Heart left ventricle (tissue), 16 donors: ENCODE measurements around the gene RWDD3. TPM values are rescaled to one million over a fixed set of nuclear protein-coding genes. Genes with fewer than 3 reads are reported as not detected.

Experiments used
- ATAC-seq, 4 donors: fragments of 200-7000 bp; cut with Tn5 transposase; one replicate each; pipeline ENCODE4 v1.9.1; 2020 to 2022; ENCODE audit warnings: moderate library complexity in 4 of 4, mild to moderate bottlenecking in 3 of 4, moderate number of reproducible peaks in 1 of 4
- DNase-seq, 5 donors: peaks; one replicate each; pipeline ENCODE4 v3.0.0-alpha.2; 2020
- H3K27ac ChIP-seq, 12 donors: fragments of 200-600 bp; sonication (generic) in 4 of 12; one replicate each; pipeline versions ENCODE4 v1.5.0 to v1.8.0; 2016 to 2022; ENCODE audit warnings: mild to moderate bottlenecking in 2 of 12
- H3K27me3 ChIP-seq, 9 donors: fragments of 200-600 bp; sonication (generic) in 2 of 9; one replicate each; pipeline versions ENCODE4 v1.5.1 to v1.8.0; 2016 to 2022; ENCODE audit warnings: mild to moderate bottlenecking in 3 of 9
- H3K36me3 ChIP-seq, 9 donors: fragments of 200-600 bp; sonication (generic) in 2 of 9; one replicate each; pipeline versions ENCODE4 v1.5.0 to v1.8.0; 2018 to 2022; ENCODE audit warnings: mild to moderate bottlenecking in 2 of 9
- H3K4me1 ChIP-seq, 12 donors: fragments of 200-600 bp; sonication (generic) in 4 of 12; one replicate each; pipeline versions ENCODE4 v1.5.0 to v1.8.0; 2016 to 2022; ENCODE audit warnings: mild to moderate bottlenecking in 3 of 12
- H3K4me3 ChIP-seq, 12 donors: fragments of 200-600 bp; sonication (generic) in 4 of 12; one replicate each; pipeline versions ENCODE4 v1.5.0 to v1.8.0; 2017 to 2022; ENCODE audit warnings: mild to moderate bottlenecking in 9 of 12, moderate library complexity in 4 of 12
- H3K9me3 ChIP-seq, 12 donors: fragments of 200-600 bp; sonication (generic) in 4 of 12; one replicate each; pipeline versions ENCODE4 v1.5.0 to v1.8.0; 2016 to 2022; ENCODE audit warnings: mild to moderate bottlenecking in 1 of 12
- POLR2A ChIP-seq, 2 donors: fragments of 450-650 bp; IDR thresholded peaks; one replicate each; pipeline ENCODE4 v1.6.1; 2017; ENCODE audit warnings: antibody characterized with exemption in 2 of 2, mild to moderate bottlenecking in 2 of 2, moderate library complexity in 2 of 2
- WGBS, 4 donors: extraction: QIAGEN DNeasy Blood & Tissue Kit in 2 of 4; methylation state at CpG; one replicate each; pipeline versions ENCODE4 v1.1.5 to v1.1.7; 2013 to 2018; 5-methylcytosine and 5-hydroxymethylcytosine counted together
- intact Hi-C, 10 donors: fragments of 100-400 bp; cut with DNase I; formaldehyde crosslinking; loops; one replicate each; pipeline versions ENCODE4 v1.11.1 to v1.14.2; 2022
- polyA plus RNA-seq, 2 donors: library from polyadenylated mRNA; stranded (reverse); fragments of 200-250 nt; gene quantifications; one replicate each; pipeline ENCODE4 v1.2.3, GENCODE V29; 2013
- total RNA-seq, 9 donors: library from RNA; depleted of rRNA in 2 of 9; stranded (reverse); fragments of >200 nt in 2 of 9; fragmentation: NEBNext Ultra II Directional in 3 of 9; extraction: Animal tissue kit (Norgen Biotek cat#: 25700) in 3 of 9; gene quantifications; one replicate each; pipeline versions ENCODE4 v1.1.0 to v1.2.4, GENCODE V29; 2016 to 2023
- TF ChIP-seq, protein P1 (sequence below), 12 donors: fragments of 200-600 bp; sonication (generic) in 4 of 12; IDR thresholded peaks; one replicate each; pipeline versions ENCODE4 v1.5.0 to v1.8.0; 2018 to 2022; ENCODE audit warnings: antibody characterized with exemption in 12 of 12, mild to moderate bottlenecking in 5 of 12
- donor health status: ischemic (EF 13 %, LVEDD 7.1; RV severe dilation, severe dysfunction).
- donor health status: healthy with polysubstance abuse.
- donor health status: DM: no; HTN: yes; CAD: no.
- donor health status: DM: no; HTN: no; CAD: no.
- donor health status: ischemic (EF 25% LVEDD 6.9; RV normal size, moderate dysfunction).
- donor health status: ischemic (EF 25% LVEDD 5.7; RV mildly dilated, moderate dysfunction).
- donor health status: healthy.
- donor health status: DM: yes; HTN: yes; CAD: no.
- donor health status: ischemic (EF 35%, LVEDD 5.7; RV mildly dilated, moderate dysfunction).
- donor health status: nonischemic (EF 11% LVEDD 7.7; RV severe dilation, severe dysfunction).
- donor health status: DM: yes; HTN: yes; CAD: no.
- donor health status: PGD.
- donor health status: ischemic (EF 29% LVEDD 5.4; RV normal size, mild dysfunction).
- donor health status: nonischemic (EF 23%, LVEDD 6.1; RV moderate dilation, normal function).

The RWDD3 gene
- total and polyA plus RNA-seq, 11 donors: 8.9 to 41.1 (median 14.8) TPM

DNA sequence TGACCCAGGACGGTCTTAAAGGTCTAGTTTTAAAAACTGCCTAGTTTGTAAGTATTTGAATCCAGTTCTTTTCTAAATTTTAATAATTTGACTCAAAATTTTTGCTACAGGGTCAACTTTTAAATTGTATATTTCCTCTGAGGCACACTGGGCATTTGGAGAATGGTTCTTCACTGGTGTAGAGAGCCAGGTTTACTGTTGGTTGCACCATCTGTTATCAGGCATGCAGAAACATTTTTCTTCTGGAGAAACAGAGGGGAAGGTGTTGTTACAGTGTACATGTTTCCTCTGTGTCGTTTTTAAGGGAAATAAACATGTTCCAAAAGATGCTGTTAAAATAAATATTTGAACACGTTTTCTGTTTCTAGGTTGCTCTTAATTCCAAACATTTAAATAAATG, 39.0 kb upstream of the RWDD3 start:
- TF ChIP-seq POLR2A (IDR thresholded peaks at IDR 0.05): no peak
- TF ChIP-seq, protein P1, sequence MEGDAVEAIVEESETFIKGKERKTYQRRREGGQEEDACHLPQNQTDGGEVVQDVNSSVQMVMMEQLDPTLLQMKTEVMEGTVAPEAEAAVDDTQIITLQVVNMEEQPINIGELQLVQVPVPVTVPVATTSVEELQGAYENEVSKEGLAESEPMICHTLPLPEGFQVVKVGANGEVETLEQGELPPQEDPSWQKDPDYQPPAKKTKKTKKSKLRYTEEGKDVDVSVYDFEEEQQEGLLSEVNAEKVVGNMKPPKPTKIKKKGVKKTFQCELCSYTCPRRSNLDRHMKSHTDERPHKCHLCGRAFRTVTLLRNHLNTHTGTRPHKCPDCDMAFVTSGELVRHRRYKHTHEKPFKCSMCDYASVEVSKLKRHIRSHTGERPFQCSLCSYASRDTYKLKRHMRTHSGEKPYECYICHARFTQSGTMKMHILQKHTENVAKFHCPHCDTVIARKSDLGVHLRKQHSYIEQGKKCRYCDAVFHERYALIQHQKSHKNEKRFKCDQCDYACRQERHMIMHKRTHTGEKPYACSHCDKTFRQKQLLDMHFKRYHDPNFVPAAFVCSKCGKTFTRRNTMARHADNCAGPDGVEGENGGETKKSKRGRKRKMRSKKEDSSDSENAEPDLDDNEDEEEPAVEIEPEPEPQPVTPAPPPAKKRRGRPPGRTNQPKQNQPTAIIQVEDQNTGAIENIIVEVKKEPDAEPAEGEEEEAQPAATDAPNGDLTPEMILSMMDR (IDR thresholded peaks at IDR 0.05): no peak
- H3K36me3 ChIP-seq: no peaks in the 10 kb centered on the region
- DNase-seq: no peak
- H3K27ac ChIP-seq: peak overlapping the region; percentile 10 to 88 (median 71)
- no peaks in the 10 kb centered on the region for H3K27me3 ChIP-seq
- ATAC-seq: no peak
- 72 to 77% (median 74%) methylated on average over 3 of the region's 3 CpGs for WGBS, 4 donors
- H3K9me3 ChIP-seq: no peaks in the 10 kb centered on the region
- intact Hi-C loops: loop anchor here in 2 of 10 donors (5.0 kb wide), 1 partner anchor 37 kb away; the partner anchor contains the start of gene RWDD3 (in 2 of the 2)
- H3K4me3 ChIP-seq: no peak overlapping the region
- H3K4me1 ChIP-seq: peaks cover 0 to 43% (median 18%) of the 10 kb centered on the region in 12 donors

- no peaks in the 10 kb centered on the region for H3K27me3 ChIP-seq
- peaks cover 0 to 43% (median 18%) of the 10 kb centered on the region in 12 donors for H3K4me1 ChIP-seq
- ATAC-seq (peak; percentile 63 to 85 (median 74)), DNase-seq (no peak)
- H3K36me3 ChIP-seq: no peaks in the 10 kb centered on the region
- peak overlapping the region; percentile 36 to 88 (median 71) for H3K27ac ChIP-seq
- no peak overlapping the region for H3K4me3 ChIP-seq
- no peaks in the 10 kb centered on the region for H3K9me3 ChIP-seq
- intact Hi-C loops: loop anchor here in 2 of 10 donors (5.0 kb wide), 1 partner anchor 36 kb away; the partner anchor contains the start of gene RWDD3 (in 2 of the 2)
- TF ChIP-seq POLR2A (IDR thresholded peaks at IDR 0.05): no peak
- TF ChIP-seq, protein P1 (IDR thresholded peaks at IDR 0.05): no peak
Measured at GRCh38 chr1:95196017-95196416, 38.0 kb upstream of the RWDD3 start.

DNA sequence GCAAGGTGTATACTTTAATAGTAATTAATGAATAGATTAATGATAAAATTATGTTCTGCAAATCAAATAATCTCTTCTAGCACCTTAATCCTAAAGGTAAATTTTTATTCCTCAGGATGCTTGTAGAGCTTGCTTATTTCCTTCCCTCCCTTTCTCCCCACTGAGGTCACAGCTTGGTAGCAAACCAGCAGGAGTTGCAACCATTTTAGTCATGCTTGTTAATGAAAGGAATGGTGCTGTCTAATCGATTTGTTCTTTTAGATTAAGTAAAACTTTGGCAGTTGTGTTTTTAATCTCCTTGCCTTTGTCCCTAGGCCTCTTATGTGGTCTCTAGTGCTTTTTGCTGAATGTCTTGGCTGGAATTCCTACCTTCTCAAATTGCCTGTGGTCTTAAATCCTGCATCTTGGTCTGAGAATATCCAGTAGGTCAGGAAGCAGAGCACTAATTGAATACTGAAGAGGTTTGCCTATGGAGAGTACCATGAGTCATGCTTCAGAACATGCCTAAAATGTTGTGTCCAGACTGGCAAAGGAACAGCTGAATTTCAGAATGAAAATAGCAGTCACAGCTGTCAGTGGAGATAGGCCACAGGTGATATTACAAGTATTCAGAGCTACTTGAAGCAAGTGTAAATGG, 36.3 kb upstream of the RWDD3 start:
- ATAC-seq (peak; percentile 24 to 78 (median 66)), DNase-seq (no peak)
- 18 to 30% (median 21%) methylated on average over 1 of the region's 1 CpG for WGBS, 4 donors
- TF ChIP-seq POLR2A (IDR thresholded peaks at IDR 0.05): no peak
- TF ChIP-seq, protein P1 (IDR thresholded peaks at IDR 0.05): no peak
- Histone ChIP-seq H3K4me1 (peaks cover 0 to 42% (median 18%) of the 10 kb centered on the region in 12 donors), H3K27ac (peak overlapping the region; percentile 24 to 88 (median 71)), H3K27me3 (no peaks in the 10 kb centered on the region), H3K4me3 (peak overlapping the region in 6 of 12 donors; percentile 0 to 30 (median 14)), H3K36me3 (no peaks in the 10 kb centered on the region), H3K9me3 (no peaks in the 10 kb centered on the region)
- intact Hi-C loops: loop anchor here in 2 of 10 donors (5.0 kb wide), 1 partner anchor 35 kb away; the partner anchor contains the start of gene RWDD3 (in 2 of the 2)

- ATAC-seq: no peak
- H3K4me1 ChIP-seq: peaks cover 0 to 19% (median 9%) of the 10 kb centered on the region in 12 donors
- no peaks in the 10 kb centered on the region for H3K36me3 ChIP-seq
- no peak overlapping the region for H3K27ac ChIP-seq
- TF ChIP-seq, protein P1 (IDR thresholded peaks at IDR 0.05): no peak
- TF ChIP-seq POLR2A (IDR thresholded peaks at IDR 0.05): no peak
- H3K9me3 ChIP-seq: no peaks in the 10 kb centered on the region
- H3K27me3 ChIP-seq: no peaks in the 10 kb centered on the region
- intact Hi-C loops: no loop called here
- DNase-seq: no peak
- no peak overlapping the region for H3K4me3 ChIP-seq
Measured at GRCh38 chr1:95201905-95202304, 32.1 kb upstream of the RWDD3 start.
